OCI-LY3 (cell line): ENCODE measurements around the gene SOX11.

Source experiments
- H2AFZ ChIP-seq: fragments of 200-600, 300-600 bp; shearing (Covaris generic); 2 replicates; pipeline ENCODE4 v1.6.0; 2014; ENCODE audit warnings: antibody characterized with exemption, low read depth, low read length
- H3K27ac ChIP-seq: fragments of 200-600, 300-600 bp; sonication (generic); 2 replicates; pipeline ENCODE4 v1.5.1; 2014; ENCODE audit warnings: mild to moderate bottlenecking, low read length, moderate library complexity, mixed read lengths
- H3K27me3 ChIP-seq: fragments of 200-600, 300-600 bp; sonication (generic); 2 replicates; pipeline ENCODE4 v1.6.1; 2014; ENCODE audit warnings: low read depth, low read length, mixed read lengths
- H3K36me3 ChIP-seq: fragments of 200-600, 300-600 bp; sonication (generic); replicated peaks from 2 replicates; pipeline ENCODE3; 2014; ENCODE audit warnings: low read depth, low read length, mixed read lengths
- H3K4me1 ChIP-seq: fragments of 300-600, 200-600 bp; sonication (generic); 2 replicates; pipeline ENCODE4 v1.6.1; 2014; ENCODE audit warnings: low read length, mixed read lengths
- H3K4me2 ChIP-seq: fragments of 200-600, 300-600 bp; sonication (generic); 2 replicates; pipeline ENCODE4 v1.6.1; 2014; ENCODE audit warnings: low read length, mixed read lengths
- H3K4me3 ChIP-seq: fragments of 300-600, 200-600 bp; sonication (generic); 2 replicates; pipeline ENCODE4 v1.5.1; 2014; ENCODE audit warnings: antibody characterized with exemption, mild to moderate bottlenecking, low read length, moderate library complexity
- H3K79me2 ChIP-seq: fragments of 300-600, 200-600 bp; shearing (Covaris generic); 2 replicates; pipeline ENCODE4 v1.6.1; 2014; ENCODE audit warnings: mild to moderate bottlenecking, low read length, mixed read lengths
- H3K9ac ChIP-seq: fragments of 300-600, 200-600 bp; shearing (Covaris generic); 2 replicates; pipeline ENCODE4 v1.6.0; 2014; ENCODE audit warnings: mild to moderate bottlenecking, low read length, moderate library complexity
- H3K9me3 ChIP-seq: fragments of 200-600, 300-600 bp; shearing (Covaris generic); 2 replicates; pipeline ENCODE4 v1.6.1; 2014; ENCODE audit warnings: low read length, mixed read lengths; ENCODE audit not compliant: insufficient read depth
- H4K20me1 ChIP-seq: fragments of 200-600, 300-600 bp; sonication (generic); 2 replicates; pipeline ENCODE4 v1.6.1; 2016; ENCODE audit warnings: low read length, mixed read lengths; ENCODE audit not compliant: insufficient read depth
- CTCF ChIP-seq: fragments of 200-600, 300-600 bp; sonication (generic); IDR thresholded peaks from 2 replicates; pipeline ENCODE4 v1.5.1; 2014; ENCODE audit warnings: antibody characterized with exemption, low read length, low read depth
- EZH2phosphoT487 ChIP-seq: fragments of 200-600 bp; shearing (Covaris generic); IDR thresholded peaks from 2 replicates; pipeline ENCODE4 v1.6.1; 2018; ENCODE audit warnings: antibody characterized with exemption, mixed run types, low read depth

Gene SOX11

GRCh38 chr2:5677133-5677532 lies 15.1 kb upstream of the SOX11 start:
- H3K4me2 ChIP-seq = no peak overlapping the region
- TF ChIP-seq EZH2phosphoT487 (no peak), CTCF (no peak)

GRCh38 chr2:5683471-5683870 lies 8.7 kb upstream of the SOX11 start:
- no peak overlapping the region for H3K4me3 ChIP-seq
- no peaks in the 10 kb centered on the region for H4K20me1 ChIP-seq
- TF ChIP-seq EZH2phosphoT487 = no peak
- TF ChIP-seq CTCF = no peak
- no peaks in the 10 kb centered on the region for H3K4me1 ChIP-seq
- no peak overlapping the region for H3K9ac ChIP-seq
- H3K36me3 ChIP-seq = no peaks in the 10 kb centered on the region
- H3K79me2 ChIP-seq = no peaks in the 10 kb centered on the region
- no peak overlapping the region for H3K4me2 ChIP-seq
- no peak overlapping the region for H2AFZ ChIP-seq
- no peaks in the 10 kb centered on the region for H3K27me3 ChIP-seq
- H3K27ac ChIP-seq = no peak overlapping the region
- H3K9me3 ChIP-seq = no peaks in the 10 kb centered on the region

More at GRCh38 chr2:5677133-5677532, 15.1 kb upstream of the SOX11 start:
- H3K27ac ChIP-seq = no peak overlapping the region
- H2AFZ ChIP-seq = no peak overlapping the region
- H3K4me3 ChIP-seq = no peak overlapping the region
- H4K20me1 ChIP-seq = no peaks in the 10 kb centered on the region
- H3K79me2 ChIP-seq = no peaks in the 10 kb centered on the region
- no peaks in the 10 kb centered on the region for H3K9me3 ChIP-seq
- no peaks in the 10 kb centered on the region for H3K4me1 ChIP-seq
- no peak overlapping the region for H3K9ac ChIP-seq
- no peaks in the 10 kb centered on the region for H3K27me3 ChIP-seq
- H3K36me3 ChIP-seq = no peaks in the 10 kb centered on the region

DNA sequence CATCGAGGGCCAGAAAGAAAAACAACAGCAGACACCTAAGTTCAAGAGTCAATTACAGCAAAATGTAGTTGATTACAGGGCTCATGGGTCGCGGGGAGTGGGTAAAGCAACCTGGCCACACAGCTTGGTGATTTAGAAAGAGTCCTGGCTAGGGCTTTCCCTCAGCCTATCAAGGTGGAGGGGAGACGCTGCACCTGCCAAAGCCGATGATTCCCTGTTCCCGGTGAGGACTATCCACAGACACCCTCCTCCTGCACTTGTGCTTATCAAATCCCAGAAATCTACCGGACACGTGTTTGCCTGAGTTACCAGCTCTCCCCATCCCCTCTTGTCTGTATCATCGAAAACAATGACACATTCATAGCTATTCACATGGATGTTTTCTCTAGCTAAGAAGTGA lies 7.0 kb upstream of the SOX11 start:
- Histone ChIP-seq H4K20me1 (no peaks in the 10 kb centered on the region), H2AFZ (no peak overlapping the region), H3K27ac (no peak overlapping the region), H3K9ac (no peak overlapping the region), H3K79me2 (no peaks in the 10 kb centered on the region), H3K4me3 (no peak overlapping the region), H3K9me3 (no peaks in the 10 kb centered on the region), H3K27me3 (no peaks in the 10 kb centered on the region), H3K4me1 (no peaks in the 10 kb centered on the region), H3K4me2 (no peak overlapping the region), H3K36me3 (no peaks in the 10 kb centered on the region)
- TF ChIP-seq CTCF = no peak

DNA sequence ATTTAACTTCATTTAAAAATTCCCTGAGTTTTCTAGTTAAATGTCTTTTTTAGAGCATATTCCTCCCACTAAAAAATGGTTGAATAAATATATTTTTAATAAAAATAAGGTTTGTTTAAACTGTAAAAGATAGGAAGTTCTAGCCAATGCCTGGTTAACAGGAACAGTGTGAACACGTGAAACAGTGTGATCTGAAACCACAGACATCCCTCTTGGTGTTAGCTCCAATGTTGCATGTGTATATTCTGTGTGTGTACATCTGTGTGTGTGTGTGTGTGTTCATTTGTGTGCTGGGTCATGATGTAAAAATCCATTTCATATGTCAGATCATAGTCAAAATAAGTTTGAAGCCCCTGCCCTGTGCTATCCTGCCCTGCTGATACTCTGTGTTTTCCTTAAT lies 6.1 kb upstream of the SOX11 start:
- Histone ChIP-seq H3K9ac (no peak overlapping the region), H3K9me3 (no peaks in the 10 kb centered on the region), H2AFZ (no peak overlapping the region), H3K4me2 (no peak overlapping the region), H3K36me3 (no peaks in the 10 kb centered on the region), H3K4me3 (no peak overlapping the region), H3K27me3 (no peaks in the 10 kb centered on the region), H4K20me1 (no peaks in the 10 kb centered on the region), H3K27ac (no peak overlapping the region), H3K4me1 (no peaks in the 10 kb centered on the region), H3K79me2 (no peaks in the 10 kb centered on the region)
- TF ChIP-seq EZH2phosphoT487 (no peak), CTCF (no peak)
